ENCODE results near the gene TNNI2.

TNNI2 gene

GRCh38 chr11:1844221-1845094 lies 5.7 kb downstream of the TNNI2 start:
- DNase-seq (ENCODE audit: low read depth in 2 of 2, low spot score in 1 of 2): no peak

GRCh38 chr11:1845095-1845429 lies 6.3 kb downstream of the TNNI2 start:
- no peak for DNase-seq (ENCODE audit: low read depth in 2 of 2, low spot score in 1 of 2)

GRCh38 chr11:1845561-1846452 lies 7.0 kb downstream of the TNNI2 start:
- DNase-seq (ENCODE audit: low read depth in 2 of 2, low spot score in 1 of 2): no peak

- no peak for DNase-seq (ENCODE audit: low read depth in 2 of 2, low spot score in 1 of 2)
Observed at GRCh38 chr11:1846453-1846932, 7.7 kb downstream of the TNNI2 start.

- DNase-seq (ENCODE audit: low read depth in 2 of 2, low spot score in 1 of 2): no peak
Observed at GRCh38 chr11:1847006-1847735, 8.4 kb downstream of the TNNI2 start.

- DNase-seq (ENCODE audit: low read depth in 2 of 2, low spot score in 1 of 2): no peak
Observed at GRCh38 chr11:1847926-1848639, 9.3 kb downstream of the TNNI2 start.

- DNase-seq (ENCODE audit: low read depth in 2 of 2, low spot score in 1 of 2): no peak
Observed at GRCh38 chr11:1848640-1849430, 10.1 kb downstream of the TNNI2 start.

GRCh38 chr11:1851468-1852180 lies 12.8 kb downstream of the TNNI2 start:
- DNase-seq (ENCODE audit: low read depth in 2 of 2, low spot score in 1 of 2): no peak

GRCh38 chr11:1852271-1852876 lies 13.6 kb downstream of the TNNI2 start:
- DNase-seq (ENCODE audit: low read depth in 2 of 2, low spot score in 1 of 2): no peak

GRCh38 chr11:1852877-1853276 lies 14.1 kb downstream of the TNNI2 start, which contains the start of gene LSP1:
Gene LSP1 (plus strand): TSS chr11:1853084. CDS start chr11:1853145, 61 bp downstream.
- DNase-seq (ENCODE audit: low read depth in 2 of 2, low spot score in 1 of 2): peak; percentile 47 to 59

- DNase-seq (ENCODE audit: low read depth in 2 of 2, low spot score in 1 of 2): no peak
Observed at GRCh38 chr11:1853376-1854131, 14.8 kb downstream of the TNNI2 start.

GRCh38 chr11:1854132-1854948 lies 15.6 kb downstream of the TNNI2 start:
- DNase-seq (ENCODE audit: low read depth in 2 of 2, low spot score in 1 of 2): no peak

- no peak for DNase-seq (ENCODE audit: low read depth in 2 of 2, low spot score in 1 of 2)
Observed at GRCh38 chr11:1854949-1855885, 16.4 kb downstream of the TNNI2 start.

GRCh38 chr11:1855886-1856265 lies 17.1 kb downstream of the TNNI2 start:
- no peak for DNase-seq (ENCODE audit: low read depth in 2 of 2, low spot score in 1 of 2)

- no peak for DNase-seq (ENCODE audit: low read depth in 2 of 2, low spot score in 1 of 2)
Observed at GRCh38 chr11:1856306-1857005, 17.7 kb downstream of the TNNI2 start.

Data from stimulated activated CD8-positive, alpha-beta memory T cell treated with anti-CD3 and anti-CD28 coated beads, Interleukin-4, amount 100 ng/mL, for 1 hour (primary cell).